Measurements from ENCODE around the gene METAP1D. TPM values are rescaled to one million over a fixed set of nuclear protein-coding genes. Genes with fewer than 3 reads are reported as not detected.
"Not testable (repeated sequence)": the region's sequence is repeated elsewhere in the genome, so short reads cannot be mapped to it uniquely, and the experiment has no call there.

METAP1D gene
- total and polyA plus RNA-seq, 4 donors, result 3.3 to 7.1 (median 4.4) TPM

DNA sequence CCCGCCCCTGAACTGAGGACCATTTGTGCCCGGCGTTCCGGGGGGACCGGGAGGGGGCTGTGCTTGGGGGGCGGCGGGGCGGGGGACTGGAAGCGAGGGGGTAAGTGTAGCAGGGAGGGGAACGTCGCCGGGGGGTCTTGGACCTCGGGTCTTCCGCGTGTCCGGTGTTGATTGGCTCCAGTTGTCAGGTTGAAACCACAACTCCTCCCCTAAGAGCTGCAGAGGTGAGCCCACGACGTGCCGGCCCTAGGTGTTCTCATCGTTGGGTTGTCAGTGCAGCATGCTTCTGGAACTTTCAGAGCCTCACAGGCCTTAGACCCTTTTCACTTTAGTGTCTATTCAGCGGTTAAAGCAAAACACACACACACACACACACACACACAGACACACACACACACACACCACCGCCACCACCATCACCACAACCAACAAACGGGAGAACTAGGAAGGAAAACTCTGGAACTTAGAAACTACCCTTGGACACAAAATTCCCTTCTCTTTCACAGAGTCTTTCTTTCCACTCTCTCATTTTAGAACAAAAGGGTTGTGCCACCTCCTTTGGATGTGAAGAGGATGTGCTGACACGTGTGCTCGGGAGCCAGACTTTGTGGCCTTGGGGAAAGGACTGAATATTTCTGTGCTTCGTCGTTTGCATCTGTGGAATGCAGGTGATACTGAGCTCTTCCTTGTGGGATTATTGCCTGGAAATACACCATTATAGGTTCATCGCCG lies 109.7 kb downstream of the METAP1D start:
- Histone ChIP-seq H3K36me3 (ENCODE audit: control insufficient read depth in 4 of 4, insufficient read depth in 3 of 4, low read depth in 1 of 4, low read length in 3 of 4) (no peaks in the 10 kb centered on the region), H3K9me3 (ENCODE audit: control insufficient read depth in 4 of 4, low read length in 3 of 4) (no peaks in the 10 kb centered on the region), H3K27me3 (ENCODE audit: control insufficient read depth in 4 of 4, insufficient read depth in 4 of 4, low read length in 3 of 4) (peaks cover 0 to 28% (median 8%) of the 10 kb centered on the region in 4 donors), H3K4me1 (ENCODE audit: control insufficient read depth in 4 of 4, insufficient read depth in 4 of 4, low read length in 3 of 4) (peaks cover 9 to 15% (median 14%) of the 10 kb centered on the region in 4 donors), H3K9ac (ENCODE audit: low read depth in 1 of 2, low read length in 2 of 2) (no peak overlapping the region), H3K4me3 (ENCODE audit: low read depth in 1 of 3, low read length in 3 of 3) (no peak overlapping the region), H3K27ac (ENCODE audit: low read depth in 1 of 2, low read length in 2 of 2) (no peak overlapping the region)
- no peak for TF ChIP-seq JUND (IDR thresholded peaks at IDR 0.05)
- TF ChIP-seq, protein P1, sequence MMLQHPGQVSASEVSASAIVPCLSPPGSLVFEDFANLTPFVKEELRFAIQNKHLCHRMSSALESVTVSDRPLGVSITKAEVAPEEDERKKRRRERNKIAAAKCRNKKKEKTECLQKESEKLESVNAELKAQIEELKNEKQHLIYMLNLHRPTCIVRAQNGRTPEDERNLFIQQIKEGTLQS (IDR thresholded peaks at IDR 0.05), result no peak
- no peak for TF ChIP-seq SP1 (IDR thresholded peaks at IDR 0.05)
- 29% methylated on average over 29 of the region's 29 CpGs for WGBS
- DNase-seq (ENCODE audit: low spot score), result no peak

DNA sequence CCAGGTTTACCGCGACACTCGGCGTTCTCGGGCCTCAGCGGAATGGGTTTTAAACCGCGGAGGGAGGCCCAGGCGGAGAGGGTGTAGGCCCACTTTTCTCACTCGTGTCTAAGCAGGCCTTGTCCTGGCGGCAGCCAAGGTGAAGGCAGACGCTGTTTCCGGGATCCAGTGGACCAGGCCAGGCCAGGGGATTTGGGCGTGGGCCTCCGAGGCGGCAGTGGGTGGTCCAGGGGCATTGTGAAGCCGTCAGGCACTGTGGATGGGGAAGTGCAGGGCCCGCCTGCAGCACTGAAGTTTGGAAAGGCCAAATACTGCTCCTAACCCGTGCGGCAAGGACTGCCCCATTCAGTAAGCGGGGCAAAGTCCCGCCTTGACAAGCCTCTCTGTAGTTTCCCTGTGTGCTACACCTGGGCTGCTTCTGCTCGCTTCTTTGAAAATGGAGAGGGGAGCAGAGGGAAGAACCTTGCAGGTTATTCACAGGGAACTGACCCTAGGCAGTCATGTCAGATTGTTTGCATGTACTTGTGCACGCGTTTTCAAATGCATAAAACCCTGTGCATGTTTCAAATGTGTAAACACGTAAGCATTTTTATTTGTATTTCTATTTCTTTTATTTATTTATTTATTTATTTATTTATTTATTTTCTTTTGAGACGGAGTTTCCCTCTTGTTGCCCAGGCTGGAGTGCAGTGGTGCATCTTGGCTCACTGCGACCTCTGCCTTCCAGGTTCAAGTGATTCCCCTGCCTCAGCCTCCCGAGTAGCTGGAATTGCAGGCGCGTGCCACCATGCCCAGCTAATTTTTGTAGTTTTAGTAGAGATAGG lies 110.4 kb downstream of the METAP1D start:
- Histone ChIP-seq H3K9me3 (ENCODE audit: control insufficient read depth in 4 of 4, low read length in 3 of 4) (no peaks in the 10 kb centered on the region), H3K9ac (ENCODE audit: low read depth in 1 of 2, low read length in 2 of 2) (no peak overlapping the region), H3K27ac (ENCODE audit: low read depth in 1 of 2, low read length in 2 of 2) (no peak overlapping the region), H3K27me3 (ENCODE audit: control insufficient read depth in 4 of 4, insufficient read depth in 4 of 4, low read length in 3 of 4) (peaks cover 0 to 28% (median 8%) of the 10 kb centered on the region in 4 donors), H3K4me3 (ENCODE audit: low read depth in 1 of 3, low read length in 3 of 3) (no peak overlapping the region), H3K4me1 (ENCODE audit: control insufficient read depth in 4 of 4, insufficient read depth in 4 of 4, low read length in 3 of 4) (peaks cover 9 to 15% (median 14%) of the 10 kb centered on the region in 4 donors), H3K36me3 (ENCODE audit: control insufficient read depth in 4 of 4, insufficient read depth in 3 of 4, low read depth in 1 of 4, low read length in 3 of 4) (no peaks in the 10 kb centered on the region)
- no peak for DNase-seq (ENCODE audit: low spot score)
- TF ChIP-seq HNF4A (conservative IDR thresholded peaks at IDR 0.05), result peak in 1 of 2 donors; percentile 17
- no peak for TF ChIP-seq SP1 (IDR thresholded peaks at IDR 0.05)
- 48% methylated on average over 31 of the region's 31 CpGs for WGBS

DNA sequence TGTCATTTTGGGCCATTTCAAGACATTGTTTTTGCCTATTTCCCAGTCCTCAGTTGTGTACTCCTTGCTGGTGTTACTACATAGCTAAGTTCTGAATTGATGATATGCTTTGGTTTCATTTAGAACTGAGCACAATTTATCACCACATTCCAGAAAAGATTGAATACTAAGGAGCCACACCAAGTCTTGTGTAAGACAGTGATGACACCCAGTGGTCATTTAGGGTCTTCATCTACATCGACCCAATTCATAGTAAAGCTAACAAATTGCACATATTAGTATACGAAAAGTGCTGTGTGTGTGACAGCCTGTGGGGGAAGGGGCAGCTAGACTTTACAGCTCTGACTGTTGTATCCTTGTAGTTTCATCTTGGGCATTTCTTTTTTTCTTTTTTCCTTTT lies 113.9 kb downstream of the METAP1D start:
- no peak for TF ChIP-seq NR2F2 (IDR thresholded peaks at IDR 0.05)
- TF ChIP-seq, protein P2, sequence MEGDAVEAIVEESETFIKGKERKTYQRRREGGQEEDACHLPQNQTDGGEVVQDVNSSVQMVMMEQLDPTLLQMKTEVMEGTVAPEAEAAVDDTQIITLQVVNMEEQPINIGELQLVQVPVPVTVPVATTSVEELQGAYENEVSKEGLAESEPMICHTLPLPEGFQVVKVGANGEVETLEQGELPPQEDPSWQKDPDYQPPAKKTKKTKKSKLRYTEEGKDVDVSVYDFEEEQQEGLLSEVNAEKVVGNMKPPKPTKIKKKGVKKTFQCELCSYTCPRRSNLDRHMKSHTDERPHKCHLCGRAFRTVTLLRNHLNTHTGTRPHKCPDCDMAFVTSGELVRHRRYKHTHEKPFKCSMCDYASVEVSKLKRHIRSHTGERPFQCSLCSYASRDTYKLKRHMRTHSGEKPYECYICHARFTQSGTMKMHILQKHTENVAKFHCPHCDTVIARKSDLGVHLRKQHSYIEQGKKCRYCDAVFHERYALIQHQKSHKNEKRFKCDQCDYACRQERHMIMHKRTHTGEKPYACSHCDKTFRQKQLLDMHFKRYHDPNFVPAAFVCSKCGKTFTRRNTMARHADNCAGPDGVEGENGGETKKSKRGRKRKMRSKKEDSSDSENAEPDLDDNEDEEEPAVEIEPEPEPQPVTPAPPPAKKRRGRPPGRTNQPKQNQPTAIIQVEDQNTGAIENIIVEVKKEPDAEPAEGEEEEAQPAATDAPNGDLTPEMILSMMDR (IDR thresholded peaks at IDR 0.05; ENCODE audit: low read depth, low read length, missing input control), result peak; percentile 20
- TF ChIP-seq GABPA (IDR thresholded peaks at IDR 0.05 in 1 of 2, conservative IDR thresholded peaks at IDR 0.05 in 1 of 2), result no peak
- peak; percentile 54 to 58 for TF ChIP-seq RAD21 (IDR thresholded peaks at IDR 0.05)
- H3K27ac ChIP-seq (ENCODE audit: low read depth in 1 of 2, low read length in 2 of 2), result no peak overlapping the region
- no peak for DNase-seq (ENCODE audit: low spot score)
- 34% methylated on average over 2 of the region's 2 CpGs for WGBS
- H3K4me1 ChIP-seq (ENCODE audit: control insufficient read depth in 4 of 4, insufficient read depth in 4 of 4, low read length in 3 of 4), result no peaks in the 10 kb centered on the region
- no peak overlapping the region for H3K9ac ChIP-seq (ENCODE audit: low read depth in 1 of 2, low read length in 2 of 2)
- H3K9me3 ChIP-seq (ENCODE audit: control insufficient read depth in 4 of 4, low read length in 3 of 4), result no peaks in the 10 kb centered on the region
- no peak overlapping the region for H3K4me3 ChIP-seq (ENCODE audit: low read depth in 1 of 3, low read length in 3 of 3)
- no peaks in the 10 kb centered on the region for H3K36me3 ChIP-seq (ENCODE audit: control insufficient read depth in 4 of 4, insufficient read depth in 3 of 4, low read depth in 1 of 4, low read length in 3 of 4)
- H3K27me3 ChIP-seq (ENCODE audit: control insufficient read depth in 4 of 4, insufficient read depth in 4 of 4, low read length in 3 of 4), result peaks cover 0 to 7% (median 3%) of the 10 kb centered on the region in 4 donors

DNA sequence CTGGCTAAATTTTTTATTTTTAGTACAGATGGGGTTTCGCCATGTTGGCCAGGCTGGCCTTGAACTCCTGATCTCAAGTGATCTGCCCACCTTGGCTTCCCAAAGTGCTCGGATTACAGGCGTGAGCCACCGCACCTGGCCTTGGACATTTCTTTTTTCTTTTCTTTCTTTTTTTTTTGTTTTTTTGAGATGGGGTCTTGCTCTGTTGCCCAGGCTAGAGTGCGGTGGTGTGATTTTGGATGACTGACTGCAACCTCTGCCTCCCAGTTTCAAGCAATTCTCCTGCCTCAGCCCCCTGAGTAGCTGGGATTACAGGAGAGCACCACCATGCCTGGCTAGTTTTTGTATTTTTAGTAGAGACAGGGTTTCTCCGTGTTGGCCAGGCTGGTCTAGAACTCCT lies 114.4 kb downstream of the METAP1D start:
- not testable (repeated sequence) for H3K4me3 ChIP-seq (ENCODE audit: low read depth in 1 of 3, low read length in 3 of 3); H3K27me3 ChIP-seq (ENCODE audit: control insufficient read depth in 4 of 4, insufficient read depth in 4 of 4, low read length in 3 of 4)
- WGBS, result 85% methylated on average over 6 of the region's 6 CpGs

More for the DNA sequence above, 114.4 kb downstream of the METAP1D start:
- not testable (repeated sequence) for H3K4me1 ChIP-seq (ENCODE audit: control insufficient read depth in 4 of 4, insufficient read depth in 4 of 4, low read length in 3 of 4); H3K9me3 ChIP-seq (ENCODE audit: control insufficient read depth in 4 of 4, low read length in 3 of 4); H3K36me3 ChIP-seq (ENCODE audit: control insufficient read depth in 4 of 4, insufficient read depth in 3 of 4, low read depth in 1 of 4, low read length in 3 of 4); H3K9ac ChIP-seq (ENCODE audit: low read depth in 1 of 2, low read length in 2 of 2); H3K27ac ChIP-seq (ENCODE audit: low read depth in 1 of 2, low read length in 2 of 2); DNase-seq (ENCODE audit: low spot score)

Data from liver (tissue), 9 donors.